ENCODE results near the gene FES.

DNA sequence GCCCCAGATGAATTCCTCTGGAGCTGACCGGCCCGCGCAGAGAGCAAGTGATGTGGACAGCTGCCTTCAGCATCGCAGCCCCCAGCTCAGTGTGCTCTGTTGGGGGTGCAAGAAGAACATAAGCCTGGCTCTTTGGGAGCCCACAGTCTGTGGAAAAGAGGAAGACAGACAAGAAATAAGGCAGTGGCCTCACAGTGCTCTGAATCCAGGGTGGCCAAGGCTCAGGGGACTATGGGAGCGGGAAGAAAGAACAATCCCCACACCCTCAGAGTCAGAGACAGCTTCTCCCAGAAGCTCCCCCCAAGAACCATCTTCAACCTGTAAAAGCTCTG is 48.3 kb downstream of the FES start:
- TF ChIP-seq POLR2AphosphoS5 (IDR thresholded peaks at IDR 0.05; ENCODE audit: low read depth, low read length) (no peak), HNRNPUL1 (IDR thresholded peaks at IDR 0.05; ENCODE audit: low read depth, low read length) (no peak), ARNT (IDR thresholded peaks at IDR 0.05) (no peak)
- TF ChIP-seq, protein P1, sequence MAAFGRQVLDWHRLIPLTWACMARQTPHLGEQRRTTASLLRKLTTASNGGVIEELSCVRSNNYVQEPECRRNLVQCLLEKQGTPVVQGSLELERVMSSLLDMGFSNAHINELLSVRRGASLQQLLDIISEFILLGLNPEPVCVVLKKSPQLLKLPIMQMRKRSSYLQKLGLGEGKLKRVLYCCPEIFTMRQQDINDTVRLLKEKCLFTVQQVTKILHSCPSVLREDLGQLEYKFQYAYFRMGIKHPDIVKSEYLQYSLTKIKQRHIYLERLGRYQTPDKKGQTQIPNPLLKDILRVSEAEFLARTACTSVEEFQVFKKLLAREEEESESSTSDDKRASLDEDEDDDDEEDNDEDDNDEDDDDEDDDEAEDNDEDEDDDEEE (CRISPR knock-in tag; IDR thresholded peaks at IDR 0.05), result no peak
- TF ChIP-seq, protein P2, sequence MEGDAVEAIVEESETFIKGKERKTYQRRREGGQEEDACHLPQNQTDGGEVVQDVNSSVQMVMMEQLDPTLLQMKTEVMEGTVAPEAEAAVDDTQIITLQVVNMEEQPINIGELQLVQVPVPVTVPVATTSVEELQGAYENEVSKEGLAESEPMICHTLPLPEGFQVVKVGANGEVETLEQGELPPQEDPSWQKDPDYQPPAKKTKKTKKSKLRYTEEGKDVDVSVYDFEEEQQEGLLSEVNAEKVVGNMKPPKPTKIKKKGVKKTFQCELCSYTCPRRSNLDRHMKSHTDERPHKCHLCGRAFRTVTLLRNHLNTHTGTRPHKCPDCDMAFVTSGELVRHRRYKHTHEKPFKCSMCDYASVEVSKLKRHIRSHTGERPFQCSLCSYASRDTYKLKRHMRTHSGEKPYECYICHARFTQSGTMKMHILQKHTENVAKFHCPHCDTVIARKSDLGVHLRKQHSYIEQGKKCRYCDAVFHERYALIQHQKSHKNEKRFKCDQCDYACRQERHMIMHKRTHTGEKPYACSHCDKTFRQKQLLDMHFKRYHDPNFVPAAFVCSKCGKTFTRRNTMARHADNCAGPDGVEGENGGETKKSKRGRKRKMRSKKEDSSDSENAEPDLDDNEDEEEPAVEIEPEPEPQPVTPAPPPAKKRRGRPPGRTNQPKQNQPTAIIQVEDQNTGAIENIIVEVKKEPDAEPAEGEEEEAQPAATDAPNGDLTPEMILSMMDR (CRISPR knock-in tag; IDR thresholded peaks at IDR 0.05), result no peak
- TF ChIP-seq, protein P3, sequence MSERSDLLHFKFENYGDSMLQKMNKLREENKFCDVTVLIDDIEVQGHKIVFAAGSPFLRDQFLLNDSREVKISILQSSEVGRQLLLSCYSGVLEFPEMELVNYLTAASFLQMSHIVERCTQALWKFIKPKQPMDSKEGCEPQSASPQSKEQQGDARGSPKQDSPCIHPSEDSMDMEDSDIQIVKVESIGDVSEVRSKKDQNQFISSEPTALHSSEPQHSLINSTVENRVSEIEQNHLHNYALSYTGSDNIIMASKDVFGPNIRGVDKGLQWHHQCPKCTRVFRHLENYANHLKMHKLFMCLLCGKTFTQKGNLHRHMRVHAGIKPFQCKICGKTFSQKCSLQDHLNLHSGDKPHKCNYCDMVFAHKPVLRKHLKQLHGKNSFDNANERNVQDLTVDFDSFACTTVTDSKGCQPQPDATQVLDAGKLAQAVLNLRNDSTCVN (CRISPR knock-in tag; IDR thresholded peaks at IDR 0.05; ENCODE audit: borderline replicate concordance), result no peak

Data from HepG2 (cell line).